GM23248 (cell line): Measurements from ENCODE around the gene PRSS56. TPM values are rescaled to one million over a fixed set of nuclear protein-coding genes. Genes with fewer than 3 reads are reported as not detected.

Source experiments
- DNase-seq: peaks from one replicate; pipeline ENCODE4 v3.0.0-alpha.2; 2015
- H2AFZ ChIP-seq: fragments of 200-600 bp; sonication (generic); 2 replicates; pipeline ENCODE4 v1.6.1; 2016; ENCODE audit warnings: antibody characterized with exemption
- H3F3A ChIP-seq: fragments of 200-600 bp; sonication (generic); 2 replicates; pipeline ENCODE4 v1.6.1; 2016; ENCODE audit warnings: mild to moderate bottlenecking, antibody characterized with exemption, mixed run types; ENCODE audit not compliant: insufficient read depth
- H3K27ac ChIP-seq: fragments of 200-600 bp; sonication (generic); 2 replicates; pipeline ENCODE4 v1.5.1; 2016; ENCODE audit warnings: mild to moderate bottlenecking
- H3K27me3 ChIP-seq: fragments of 200-600 bp; sonication (generic); replicated peaks from 2 replicates; pipeline ENCODE4 v1.6.1; 2016; ENCODE audit warnings: mild to moderate bottlenecking; ENCODE audit not compliant: insufficient read depth
- H3K36me3 ChIP-seq: fragments of 200-600 bp; sonication (generic); 2 replicates; pipeline ENCODE4 v1.6.1; 2016; ENCODE audit warnings: low read depth, mild to moderate bottlenecking
- H3K4me1 ChIP-seq: fragments of 200-600 bp; sonication (generic); 2 replicates; pipeline ENCODE4 v1.6.1; 2016; ENCODE audit warnings: mild to moderate bottlenecking; ENCODE audit not compliant: insufficient read depth
- H3K4me2 ChIP-seq: fragments of 200-600 bp; sonication (generic); one replicate; pipeline ENCODE4 v1.6.1; 2016; ENCODE audit warnings: mild to moderate bottlenecking; ENCODE audit not compliant: unreplicated experiment
- H3K4me3 ChIP-seq: fragments of 200-600 bp; sonication (generic); 2 replicates; pipeline ENCODE4 v1.5.1; 2016; ENCODE audit warnings: mild to moderate bottlenecking
- H3K79me2 ChIP-seq: fragments of 200-600 bp; sonication (generic); 2 replicates; pipeline ENCODE4 v1.6.1; 2016; ENCODE audit warnings: mild to moderate bottlenecking; ENCODE audit not compliant: insufficient read depth
- H3K9ac ChIP-seq: fragments of 200-600 bp; sonication (generic); 2 replicates; pipeline ENCODE4 v1.6.1; 2016; ENCODE audit warnings: mild to moderate bottlenecking
- H3K9me2 ChIP-seq: fragments of 200-600 bp; sonication (generic); 2 replicates; pipeline ENCODE4 v1.6.1; 2016; ENCODE audit warnings: mixed run types, mild to moderate bottlenecking, moderate library complexity; ENCODE audit not compliant: insufficient read depth
- H3K9me3 ChIP-seq: fragments of 200-600 bp; sonication (generic); one replicate; pipeline ENCODE4 v1.6.1; 2017; ENCODE audit warnings: low read depth
- H4K20me1 ChIP-seq: fragments of 200-600 bp; sonication (generic); 2 replicates; pipeline ENCODE4 v1.6.0; 2016; ENCODE audit not compliant: insufficient read depth
- EZH2 ChIP-seq: fragments of 200-600 bp; sonication (generic); IDR thresholded peaks from 2 replicates; pipeline ENCODE4 v1.6.1; 2018; ENCODE audit warnings: antibody characterized with exemption, mild to moderate bottlenecking; ENCODE audit not compliant: insufficient read depth, poor library complexity, severe bottlenecking
- EZH2phosphoT487 ChIP-seq: fragments of 200-600 bp; sonication (generic); IDR thresholded peaks from 2 replicates; pipeline ENCODE4 v1.6.1; 2018; ENCODE audit warnings: antibody characterized with exemption, moderate library complexity, mild to moderate bottlenecking, low read depth; ENCODE audit not compliant: insufficient read depth
- WGBS, 2 experiments: methylation state at CpG; one replicate each; pipeline ENCODE4 v1.1.6; 2015 to 2017; ENCODE audit warnings: low lambda C conversion rate in 2 of 2, low coverage in 1 of 2; ENCODE audit errors: missing lambda C conversion rate in 2 of 2; 5-methylcytosine and 5-hydroxymethylcytosine counted together
- in situ Hi-C: fragments of 300-500 bp; cut with MboI; formaldehyde crosslinking; loops from 2 replicates; pipeline ENCODE4 v1.15.0; 2020
- polyA plus RNA-seq: library from polyadenylated mRNA; unstranded; fragments of >200 nt; fragmentation: Nextera tagmentation; extraction: Ambion mirVana; gene quantifications from 2 replicates; pipeline ENCODE4 v1.2.1, GENCODE V29; 2016
- total RNA-seq: library from RNA; depleted of rRNA; stranded (reverse); fragments of >200 nt; shearing (Covaris generic); gene quantifications from 2 replicates; pipeline ENCODE4 v1.2.3, GENCODE V29; 2014

The PRSS56 gene
- total and polyA plus RNA-seq, 2 experiments from 2014 or later, result not detected

GRCh38 chr2:232492236-232492848 lies 27.8 kb upstream of the PRSS56 start:
- Histone ChIP-seq H2AFZ (no peak overlapping the region), H3K4me3 (no peak overlapping the region), H3K9ac (no peak overlapping the region), H3K4me1 (no peaks in the 10 kb centered on the region), H3K9me3 (no peaks in the 10 kb centered on the region), H3K36me3 (no peaks in the 10 kb centered on the region), H3K4me2 (no peak overlapping the region), H3K27ac (no peak overlapping the region), H3K9me2 (no peaks in the 10 kb centered on the region), H3K79me2 (no peaks in the 10 kb centered on the region), H4K20me1 (no peaks in the 10 kb centered on the region), H3F3A (no peaks in the 10 kb centered on the region), H3K27me3 (peaks cover 14% of the 10 kb centered on the region; the same call in 1 of the 2 replicates)
- no peak for DNase-seq
- no peak for TF ChIP-seq EZH2
- 46 to 54% methylated on average over 8 of the region's 8 CpGs for WGBS, 2 experiments
- in situ Hi-C loops, result no loop called here

- Histone ChIP-seq H3K79me2 (no peaks in the 10 kb centered on the region), H3F3A (no peaks in the 10 kb centered on the region), H3K4me1 (no peaks in the 10 kb centered on the region), H4K20me1 (no peaks in the 10 kb centered on the region), H3K9me2 (no peaks in the 10 kb centered on the region), H3K36me3 (no peaks in the 10 kb centered on the region), H3K27me3 (peaks cover 14% of the 10 kb centered on the region; the same call in 1 of the 2 replicates), H3K4me3 (no peak overlapping the region), H3K27ac (no peak overlapping the region), H3K9me3 (no peaks in the 10 kb centered on the region), H2AFZ (no peak overlapping the region), H3K4me2 (no peak overlapping the region), H3K9ac (no peak overlapping the region)
- TF ChIP-seq EZH2 (no peak), EZH2phosphoT487 (no peak)
- in situ Hi-C loops, result no loop called here
- no peak for DNase-seq
- WGBS, 2 experiments, result 71 to 77% methylated on average over 24 of the region's 24 CpGs
Measured at GRCh38 chr2:232492963-232493700, 27.1 kb upstream of the PRSS56 start.

- Histone ChIP-seq H3K4me3 (no peak overlapping the region), H4K20me1 (no peaks in the 10 kb centered on the region), H3K4me2 (no peak overlapping the region), H3K9me3 (no peaks in the 10 kb centered on the region), H3K79me2 (no peaks in the 10 kb centered on the region), H3K36me3 (no peaks in the 10 kb centered on the region), H3K9me2 (no peaks in the 10 kb centered on the region), H3F3A (no peaks in the 10 kb centered on the region), H3K27ac (no peak overlapping the region), H3K27me3 (peaks cover 11% of the 10 kb centered on the region; the same call in 1 of the 2 replicates), H3K9ac (no peak overlapping the region), H2AFZ (no peak overlapping the region), H3K4me1 (no peaks in the 10 kb centered on the region)
- no peak for DNase-seq
- WGBS, 2 experiments, result 51 to 52% methylated on average over 8 to 10 of the region's 10 CpGs
- in situ Hi-C loops, result no loop called here
- no peak for TF ChIP-seq EZH2
- TF ChIP-seq EZH2phosphoT487, result no peak
Measured at GRCh38 chr2:232493701-232494474, 26.3 kb upstream of the PRSS56 start.

GRCh38 chr2:232494542-232494941 lies 25.6 kb upstream of the PRSS56 start:
- Histone ChIP-seq H3K9ac (no peak overlapping the region), H3K4me2 (no peak overlapping the region), H3F3A (no peaks in the 10 kb centered on the region), H4K20me1 (no peaks in the 10 kb centered on the region), H3K9me2 (no peaks in the 10 kb centered on the region), H3K79me2 (no peaks in the 10 kb centered on the region), H3K27ac (no peak overlapping the region), H3K4me1 (no peaks in the 10 kb centered on the region), H2AFZ (no peak overlapping the region), H3K36me3 (no peaks in the 10 kb centered on the region), H3K9me3 (no peaks in the 10 kb centered on the region), H3K4me3 (no peak overlapping the region), H3K27me3 (0 out of 2 replicates have a peak, but pooled peaks cover 9% of the 10 kb centered on the region)
- in situ Hi-C loops, result no loop called here
- DNase-seq, result no peak
- no peak for TF ChIP-seq EZH2phosphoT487
- no peak for TF ChIP-seq EZH2
- 69 to 70% methylated on average over 5 of the region's 5 CpGs for WGBS, 2 experiments
